Dedifferentiated amniotic fluid mesenchymal stem cell (primary cell): ENCODE measurements around the gene PPRC1.
A peak's percentile ranks its signal among the peaks of the same experiment; 100 is the strongest.
"Not testable (repeated sequence)": the region's sequence is repeated elsewhere in the genome, so short reads cannot be mapped to it uniquely, and the experiment has no call there.

ENCODE experiments used
- DNase-seq: peaks from one replicate; pipeline ENCODE4 v3.0.0-alpha.2; 2016; ENCODE audit errors: extremely low spot score

Gene PPRC1

DNA sequence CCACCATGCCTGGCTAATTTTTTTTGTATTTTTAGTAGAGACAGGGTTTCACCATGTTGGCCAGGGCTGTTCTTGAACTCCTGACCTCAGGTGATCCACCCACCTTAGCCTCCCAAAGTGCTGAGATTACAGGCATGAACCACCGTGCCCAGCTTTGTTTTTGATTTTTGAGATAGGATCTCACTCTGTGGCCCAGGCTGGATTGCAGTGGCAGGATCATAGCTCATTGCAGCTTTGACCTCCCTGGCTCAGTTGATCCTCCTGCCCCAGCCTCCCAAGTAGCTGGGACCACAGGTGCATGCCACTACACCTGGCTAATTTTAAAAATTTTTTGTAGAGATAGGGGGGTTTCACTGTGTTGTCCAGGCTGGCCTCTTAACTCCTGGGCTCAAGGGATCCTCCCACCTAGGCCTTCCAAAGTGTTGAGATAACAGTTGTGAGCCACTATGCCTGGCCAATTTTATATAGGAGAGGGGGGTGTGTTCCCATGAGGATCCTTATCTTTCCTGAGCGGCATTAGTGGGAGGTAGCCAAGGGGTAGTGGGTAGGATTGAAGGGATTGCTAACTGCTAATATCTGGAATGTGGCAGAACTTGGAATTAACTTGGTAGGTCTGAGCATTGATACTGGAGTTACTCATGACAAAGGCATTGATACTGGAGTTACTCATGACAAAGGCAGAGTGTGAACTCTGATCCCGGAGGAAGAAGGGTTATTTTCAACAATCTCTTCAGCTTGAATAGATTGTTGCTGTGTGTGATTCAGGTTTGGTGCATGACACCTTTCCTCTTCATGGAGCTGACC, 18.3 kb downstream of the PPRC1 start:
- no peak for DNase-seq

GRCh38 chr10:102151774-102152544, 19.1 kb downstream of the PPRC1 start, which contains the start of gene NOLC1:
NOLC1 (plus strand) TSS chr10:102152389; CDS start chr10:102152411, 22 bp downstream.
- DNase-seq: peak; percentile 93

DNA sequence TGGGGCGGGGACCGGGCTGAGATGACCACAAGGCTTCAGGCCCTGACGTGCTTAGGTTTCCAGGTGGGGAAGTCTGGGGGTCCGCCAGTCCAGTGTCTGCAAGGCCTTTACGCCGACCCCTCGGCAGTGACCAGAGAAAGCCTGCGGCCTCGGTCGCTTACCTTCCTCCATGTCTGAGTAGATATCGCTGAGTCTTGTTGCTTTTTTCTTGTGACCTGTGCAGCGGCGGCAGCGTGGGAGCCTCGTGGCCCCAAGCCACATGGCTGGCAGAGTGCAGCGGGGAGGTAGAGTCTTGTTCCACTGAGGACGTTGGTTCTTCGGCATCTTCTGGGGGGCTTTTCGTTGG, 19.7 kb downstream of the PPRC1 start:
- DNase-seq: no peak

- no peak for DNase-seq
Observed at GRCh38 chr10:102153093-102153620, 20.3 kb downstream of the PPRC1 start.

- no peak for DNase-seq
Observed at GRCh38 chr10:102154466-102155116, 21.8 kb downstream of the PPRC1 start.

GRCh38 chr10:102157224-102157623, 24.4 kb downstream of the PPRC1 start:
- no peak for DNase-seq

DNA sequence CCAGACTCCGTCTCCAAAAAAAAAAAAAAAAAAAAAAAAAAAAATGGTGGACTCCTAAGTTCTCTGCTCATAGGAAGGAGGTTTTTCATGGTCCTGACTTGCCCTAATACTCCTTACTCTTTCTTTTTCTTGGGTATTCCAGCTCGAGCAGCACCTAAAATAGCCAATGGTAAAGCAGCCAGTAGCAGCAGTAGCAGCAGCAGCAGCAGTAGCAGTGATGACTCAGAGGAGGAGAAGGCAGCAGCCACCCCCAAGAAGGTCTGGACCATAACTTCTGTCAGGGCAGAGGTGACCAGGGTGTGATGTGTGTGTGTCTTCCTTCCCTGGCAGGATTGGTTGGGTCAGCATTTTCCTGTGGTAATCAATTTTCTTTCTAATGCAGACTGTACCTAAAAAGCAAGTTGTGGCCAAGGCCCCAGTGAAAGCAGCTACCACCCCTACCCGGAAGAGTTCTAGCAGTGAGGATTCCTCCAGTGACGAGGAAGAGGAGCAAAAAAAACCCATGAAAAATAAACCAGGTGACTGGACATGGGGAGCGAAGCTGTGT, 26.3 kb downstream of the PPRC1 start:
- no peak for DNase-seq

DNA sequence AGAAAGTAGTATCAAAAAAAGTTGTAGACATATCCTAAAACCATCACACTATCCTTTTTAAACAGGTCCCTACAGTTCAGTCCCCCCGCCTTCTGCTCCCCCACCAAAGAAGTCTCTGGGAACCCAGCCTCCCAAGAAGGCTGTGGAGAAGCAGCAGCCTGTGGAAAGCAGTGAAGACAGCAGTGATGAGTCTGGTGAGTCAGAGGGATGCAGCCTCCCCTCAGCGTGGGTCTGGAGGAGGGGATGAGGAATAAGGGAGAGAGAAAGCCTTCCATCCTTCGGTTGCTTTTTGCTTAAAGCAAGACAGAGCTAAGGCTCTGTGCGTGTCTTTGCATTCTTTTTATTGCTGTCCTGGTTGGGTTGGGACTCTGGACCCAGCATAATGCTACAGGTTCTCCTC, 27.0 kb downstream of the PPRC1 start:
- DNase-seq: no peak

DNA sequence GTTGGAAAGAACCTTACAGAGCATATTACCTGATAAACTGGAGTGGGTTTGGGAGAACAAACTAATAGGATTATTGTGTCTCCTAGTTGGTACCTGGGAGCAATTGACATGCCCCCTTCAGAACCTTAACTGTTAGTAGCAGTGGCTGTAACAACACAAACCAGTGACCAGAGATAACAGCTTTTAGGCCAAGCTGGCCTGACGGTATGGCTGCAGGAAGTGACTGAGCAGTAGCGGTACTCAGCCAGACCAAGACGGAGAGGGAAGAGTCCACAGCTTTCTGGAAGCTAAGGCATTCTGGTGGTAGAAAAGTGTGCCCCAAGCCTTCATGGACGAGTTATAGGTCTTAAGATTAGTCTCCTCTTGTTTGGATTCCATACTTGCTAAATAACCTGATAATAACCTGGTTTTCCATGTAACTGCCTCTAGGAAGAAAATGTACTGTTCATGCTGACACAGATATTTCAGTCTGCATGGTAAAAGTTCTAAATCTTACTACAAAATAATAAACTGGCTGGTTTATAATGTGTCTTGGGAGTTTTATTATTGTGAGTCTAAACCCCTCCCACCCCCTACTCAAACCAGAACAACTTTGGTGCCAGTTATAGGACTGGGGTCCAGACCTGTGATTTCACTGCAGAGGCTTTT, 30.6 kb downstream of the PPRC1 start:
- DNase-seq: no peak

- no peak for DNase-seq
Observed at GRCh38 chr10:102167861-102168260, 35.0 kb downstream of the PPRC1 start.

- no peak for DNase-seq
Observed at GRCh38 chr10:102170602-102171001, 37.8 kb downstream of the PPRC1 start.

- no peak for DNase-seq
Observed at GRCh38 chr10:102172288-102172687, 39.4 kb downstream of the PPRC1 start.

GRCh38 chr10:102175415-102175814, 42.6 kb downstream of the PPRC1 start:
- peak; percentile 15 for DNase-seq

- no peak for DNase-seq
Observed at GRCh38 chr10:102184606-102185005, 51.8 kb downstream of the PPRC1 start.

GRCh38 chr10:102185272-102185671, 52.4 kb downstream of the PPRC1 start:
- DNase-seq: no peak

- DNase-seq: no peak
Observed at GRCh38 chr10:102185811-102186527, 53.1 kb downstream of the PPRC1 start.

DNA sequence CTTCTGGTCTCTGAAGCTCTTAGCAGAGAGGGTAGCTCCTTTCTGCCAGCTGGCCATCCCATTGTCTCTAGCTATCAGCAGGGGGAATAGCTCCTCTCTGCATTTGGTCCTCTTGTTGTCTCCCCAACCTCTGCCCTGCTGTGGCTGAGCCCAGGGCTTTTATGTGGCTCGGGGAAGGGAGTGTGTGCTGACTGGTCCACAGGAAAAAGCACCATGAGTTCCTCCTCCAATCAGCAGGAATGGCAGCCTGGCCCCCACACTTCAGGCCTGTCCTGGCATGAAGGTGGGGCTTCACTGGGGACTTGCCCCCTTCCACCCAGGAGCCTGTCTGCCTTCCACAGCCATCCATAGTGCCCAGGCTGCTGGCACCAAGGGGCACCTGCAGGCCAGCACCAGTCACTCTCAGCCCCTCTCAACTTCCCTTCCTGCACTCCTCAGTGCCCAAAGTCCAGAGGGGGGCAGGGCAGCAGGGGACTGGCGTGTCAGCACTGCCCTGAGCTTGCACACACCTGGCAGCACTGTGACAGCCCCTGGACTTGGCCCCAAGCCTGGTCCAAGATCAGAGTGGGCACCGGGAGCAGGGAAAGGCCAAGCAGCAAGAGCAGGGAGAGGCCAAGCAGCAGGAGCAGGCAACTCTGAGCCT, 55.6 kb downstream of the PPRC1 start:
- DNase-seq: no peak

- DNase-seq: not testable (repeated sequence)
Observed at GRCh38 chr10:102188941-102189898, 56.4 kb downstream of the PPRC1 start.

DNA sequence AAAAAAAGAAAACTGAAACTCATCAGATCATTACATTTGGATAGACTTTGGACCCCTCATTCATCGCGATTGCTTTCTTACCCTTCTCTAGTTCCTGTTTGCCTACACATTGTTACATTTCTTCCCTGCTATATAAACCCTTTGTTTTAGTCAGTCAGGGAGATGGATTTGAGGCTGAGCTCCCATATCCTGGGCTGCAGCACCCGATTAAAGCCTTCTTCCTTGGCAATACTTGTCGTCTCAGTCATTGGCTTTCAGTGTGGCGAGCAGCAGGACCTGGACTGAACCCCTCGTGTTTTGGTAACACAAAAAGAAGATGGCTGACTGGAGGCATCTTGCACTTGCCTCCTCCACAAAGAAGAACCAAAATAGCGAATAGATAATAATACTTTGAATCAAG, 59.1 kb downstream of the PPRC1 start:
- no peak for DNase-seq
